NCI-H1694 treated with DMSO at 0.1 percent for 48 hours (cell line): ENCODE measurements around the gene PHACTR3.

Experiments
- DNase-seq: peaks from one replicate; lab custom pipeline; 2025; lab: John Stamatoyannopoulos, UW

The PHACTR3 gene

GRCh38 chr20:59816146-59816738 is 211.9 kb downstream of the PHACTR3 start:
- DNase-seq = no peak

GRCh38 chr20:59817406-59817805 is 213.1 kb downstream of the PHACTR3 start:
- DNase-seq = no peak

- DNase-seq = no peak
Observed at GRCh38 chr20:59817846-59818615, 213.7 kb downstream of the PHACTR3 start.

- no peak for DNase-seq
Observed at GRCh38 chr20:59818911-59819310, 214.6 kb downstream of the PHACTR3 start.

- no peak for DNase-seq
Observed at GRCh38 chr20:59819496-59820203, 215.3 kb downstream of the PHACTR3 start.

- DNase-seq = no peak
Observed at GRCh38 chr20:59820204-59821041, 216.1 kb downstream of the PHACTR3 start.

GRCh38 chr20:59821201-59821600 is 216.9 kb downstream of the PHACTR3 start:
- no peak for DNase-seq

- DNase-seq = no peak
Observed at GRCh38 chr20:59821788-59822187, 217.4 kb downstream of the PHACTR3 start.

GRCh38 chr20:59822291-59823029 is 218.1 kb downstream of the PHACTR3 start:
- DNase-seq = no peak

- DNase-seq = no peak
Observed at GRCh38 chr20:59823030-59823423, 218.7 kb downstream of the PHACTR3 start.

- no peak for DNase-seq
Observed at GRCh38 chr20:59823491-59824259, 219.3 kb downstream of the PHACTR3 start.

- no peak for DNase-seq
Observed at GRCh38 chr20:59824711-59825562, 220.6 kb downstream of the PHACTR3 start.

- no peak for DNase-seq
Observed at GRCh38 chr20:59825563-59825920, 221.2 kb downstream of the PHACTR3 start.

GRCh38 chr20:59825944-59826759 is 221.8 kb downstream of the PHACTR3 start:
- no peak for DNase-seq

GRCh38 chr20:59827138-59828056 is 223.1 kb downstream of the PHACTR3 start:
- DNase-seq = no peak

- no peak for DNase-seq
Observed at GRCh38 chr20:59828125-59829053, 224.0 kb downstream of the PHACTR3 start.
